GM12878 (cell line): ENCODE data around the gene ARL2. TPM values are rescaled to one million over a fixed set of nuclear protein-coding genes. Genes with fewer than 3 reads are reported as not detected.

Experiments
- ATAC-seq: fragments of 200-7000 bp; cut with Tn5 transposase; 3 replicates; pipeline ENCODE4 v1.9.1; 2020; ENCODE audit warnings: mild to moderate bottlenecking, moderate library complexity
- BruUV-seq: library from RNA; stranded (reverse); fragments of 400-500 nt; replicated peaks from 2 replicates; lab custom pipeline; 2021; lab: Mats Ljungman, UMichigan
- CTCF ChIA-PET: fragments of 300-600 bp; sonication (Branson Sonifier 250); formaldehyde crosslinking; extraction: SDS; loops from one replicate; lab custom pipeline; 2021; ENCODE audit warnings: inconsistent platforms; lab: Yijun Ruan, JAX
- POLR2A ChIA-PET: fragments of 350-600 bp; formaldehyde crosslinking; extraction: SDS; loops from one replicate; lab custom pipeline; 2021; ENCODE audit warnings: inconsistent platforms; lab: Charles Lee
- RAD21 ChIA-PET: fragments of 300-600 bp; sonication (Branson Sonifier 250); formaldehyde crosslinking; loops from one replicate; lab custom pipeline; 2023; ENCODE audit warnings: antibody characterized with exemption; ENCODE audit not compliant: unreplicated experiment; lab: Charles Lee
- SMC1A ChIA-PET: fragments of 300-600 bp; sonication (Branson Sonifier 250); formaldehyde crosslinking; loops from one replicate; lab custom pipeline; 2023; ENCODE audit not compliant: unreplicated experiment, uncharacterized antibody; lab: Charles Lee
- DNase-seq: peaks from one replicate; pipeline ENCODE4 v3.0.0-alpha.2; 2011; ENCODE audit warnings: low read depth, low spot score
- FAIRE-seq: peaks from 3 replicates; lab custom pipeline; 2011; peaks lifted over from hg19 to GRCh38; lab: Jason Lieb, UNC
- H2AFZ ChIP-seq: 2 replicates; pipeline ENCODE4 v1.6.0; 2011; ENCODE audit warnings: low read depth, low read length, control low read depth; ENCODE audit not compliant: control insufficient read depth
- H3K27ac ChIP-seq: 2 replicates; pipeline ENCODE4 v1.5.1; 2011; ENCODE audit warnings: control low read depth; ENCODE audit not compliant: control insufficient read depth, insufficient read depth
- H3K27me3 ChIP-seq, 2 experiments: replicated peaks in 1 of 2; 2 replicates each; pipeline versions ENCODE4 v1.6.0 to v1.6.1; 2011; ENCODE audit warnings: low read length in 1 of 2; ENCODE audit not compliant: control insufficient read depth in 2 of 2, insufficient read depth in 2 of 2
- H3K36me3 ChIP-seq, 2 experiments: 2 replicates each; pipeline ENCODE4 v1.5.1; 2011; ENCODE audit warnings: low read length in 1 of 2; ENCODE audit not compliant: control insufficient read depth in 2 of 2, insufficient read depth in 2 of 2
- H3K4me1 ChIP-seq: 2 replicates; pipeline ENCODE4 v1.6.1; 2011; ENCODE audit warnings: mild to moderate bottlenecking, low read length, moderate library complexity, mixed read lengths; ENCODE audit not compliant: control insufficient read depth, insufficient read depth
- H3K4me2 ChIP-seq: 2 replicates; pipeline ENCODE4 v1.6.0; 2011; ENCODE audit warnings: control low read depth; ENCODE audit not compliant: control insufficient read depth, insufficient read depth
- H3K4me3 ChIP-seq: fragments of 200-600 bp; sonication (generic); 2 replicates; pipeline ENCODE4 v1.5.1; 2016
- H3K79me2 ChIP-seq: 2 replicates; pipeline ENCODE4 v1.6.0; 2011; ENCODE audit warnings: low read length; ENCODE audit not compliant: control insufficient read depth, insufficient read depth
- H3K9ac ChIP-seq: 2 replicates; pipeline ENCODE4 v1.8.0; 2011; ENCODE audit warnings: low read length, control low read depth, mixed read lengths; ENCODE audit not compliant: control insufficient read depth, insufficient read depth
- H3K9me3 ChIP-seq: replicated peaks from 3 replicates; pipeline ENCODE4 v1.5.1; 2011; ENCODE audit warnings: mild to moderate bottlenecking, low read length; ENCODE audit not compliant: control insufficient read depth, insufficient read depth
- H4K20me1 ChIP-seq: 2 replicates; pipeline ENCODE4 v1.6.0; 2011; ENCODE audit not compliant: control insufficient read depth, insufficient read depth
- CEBPB ChIP-seq, 2 experiments: fragments of 150-350 bp in 1 of 2; IDR thresholded peaks; 2 replicates each; pipeline ENCODE4 v1.6.1; 2012 to 2014; ENCODE audit warnings: low read depth in 2 of 2, low read length in 2 of 2, borderline replicate concordance in 1 of 2, inconsistent platforms in 1 of 2
- FOXM1 ChIP-seq: IDR thresholded peaks from 2 replicates; pipeline ENCODE4 v1.6.1; 2012; ENCODE audit warnings: low read depth, mild to moderate bottlenecking, inconsistent platforms, low read length, moderate library complexity
- MEF2A ChIP-seq: IDR thresholded peaks from 2 replicates; pipeline ENCODE4 v1.6.1; 2011; ENCODE audit warnings: low read depth, mild to moderate bottlenecking, low read length, moderate library complexity; ENCODE audit not compliant: insufficient read depth
- SUZ12 ChIP-seq: fragments of 200-600 bp; sonication (generic); IDR thresholded peaks from one replicate; pipeline ENCODE4 v1.6.1; 2018; ENCODE audit warnings: antibody characterized with exemption, mild to moderate bottlenecking; ENCODE audit not compliant: unreplicated experiment
- WGBS: methylation state at CpG from one replicate; pipeline ENCODE4 v1.1.6; 2016; ENCODE audit warnings: low lambda C conversion rate; ENCODE audit not compliant: insufficient replicate concordance, insufficient coverage; ENCODE audit errors: missing lambda C conversion rate; 5-methylcytosine and 5-hydroxymethylcytosine counted together
- in situ Hi-C: fragments of 300-500 bp; cut with MboI; formaldehyde crosslinking; loops from 9 replicates; pipeline ENCODE4 v1.14.3; 2018; ENCODE audit warnings: mixed read lengths
- intact Hi-C: fragments of 100-400 bp; cut with micrococcal nuclease; formaldehyde crosslinking; loops from one replicate; pipeline ENCODE4 v1.14.2; 2022; ENCODE audit not compliant: unreplicated experiment
- polyA plus RNA-seq, 11 experiments: library from polyadenylated mRNA; depleted of rRNA in 4 of 11; unstranded in 6 of 11; stranded (reverse) in 5 of 11; fragments of >200 nt; fragmentation: Nextera tagmentation in 4 of 11; fragmentation: Illumina TruSeq in 1 of 11; extraction: Ambion mirVana in 4 of 11; extraction: Trizol in 1 of 11; gene quantifications; 1 replicate in 1 of 11; 2 replicates in 10 of 11; pipeline versions ENCODE4 v1.2.1 to v1.2.3, GENCODE V29; 2011 to 2016; ENCODE audit warnings: inconsistent platforms in 2 of 11, missing spikeins in 2 of 11, low read depth in 1 of 11
- total RNA-seq, 4 experiments: library from RNA; depleted of rRNA in 3 of 4; stranded (reverse); fragments of >200 nt in 3 of 4; fragmentation: Illumina TruSeq in 1 of 4; extraction: Trizol in 1 of 4; gene quantifications; 2 replicates each; pipeline versions ENCODE4 v1.2.1 to v1.2.3, GENCODE V29; 2013 to 2021
- TF ChIP-seq, protein P1 (sequence below): fragments of 450-650 bp; IDR thresholded peaks from 2 replicates; pipeline ENCODE4 v1.6.1; 2018; ENCODE audit warnings: mild to moderate bottlenecking, low read depth, moderate library complexity; ENCODE audit not compliant: partially characterized antibody
- TF ChIP-seq, protein P2 (sequence below): IDR thresholded peaks from 2 replicates; pipeline ENCODE4 v1.6.1; 2011; ENCODE audit warnings: borderline replicate concordance, low read depth, mild to moderate bottlenecking, moderate library complexity, mixed read lengths, low read length; ENCODE audit not compliant: insufficient read depth; ENCODE audit errors: extremely low read length
- TF ChIP-seq, protein P3 (sequence below): fragments of 450-650 bp; IDR thresholded peaks from 2 replicates; pipeline ENCODE4 v1.6.1; 2014; ENCODE audit warnings: mild to moderate bottlenecking

The ARL2 gene
- total and polyA plus RNA-seq, 10 of the 15 experiments (the other 5 are each of a cell fraction or from before 2014, with no cell fraction given) = 4.1 to 138 (median 73.4) TPM

DNA sequence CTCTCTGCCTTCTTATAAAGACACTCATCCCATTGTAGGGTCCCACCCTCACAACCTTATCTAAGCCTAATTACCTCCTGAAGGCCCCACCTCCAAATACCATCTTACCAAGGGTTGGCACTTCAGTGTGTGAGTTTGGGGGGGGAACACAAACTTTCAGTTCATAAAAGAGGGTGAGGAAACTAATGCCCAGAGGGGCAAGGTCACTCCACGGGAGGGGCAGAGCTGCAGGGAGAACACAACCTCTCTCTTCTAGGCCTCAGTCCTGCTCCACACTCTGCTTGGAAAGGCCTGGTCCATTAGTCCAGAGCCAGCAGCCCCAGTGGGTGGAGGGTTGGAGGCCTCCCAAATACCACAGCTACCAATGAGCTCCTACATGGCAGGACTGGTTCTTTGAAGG lies 14.5 kb upstream of the ARL2 start:
- H3K9me3 ChIP-seq = no peaks in the 10 kb centered on the region
- H3K4me1 ChIP-seq = peaks cover 8% of the 10 kb centered on the region
- SMC1A ChIA-PET = interaction anchor here (0.6 to 1.3 kb wide), 2 partner anchors 12 to 705 kb away, joined by 3 to 4 read pairs; no protein-coding TSS in a partner anchor
- TF ChIP-seq CEBPB (IDR thresholded peaks at IDR 0.05; ENCODE audit: borderline replicate concordance in 1 of 2, low read depth in 2 of 2, low read length in 2 of 2) (no peak), SUZ12 (no peak), FOXM1 (no peak), MEF2A (no peak)
- TF ChIP-seq, protein P1, sequence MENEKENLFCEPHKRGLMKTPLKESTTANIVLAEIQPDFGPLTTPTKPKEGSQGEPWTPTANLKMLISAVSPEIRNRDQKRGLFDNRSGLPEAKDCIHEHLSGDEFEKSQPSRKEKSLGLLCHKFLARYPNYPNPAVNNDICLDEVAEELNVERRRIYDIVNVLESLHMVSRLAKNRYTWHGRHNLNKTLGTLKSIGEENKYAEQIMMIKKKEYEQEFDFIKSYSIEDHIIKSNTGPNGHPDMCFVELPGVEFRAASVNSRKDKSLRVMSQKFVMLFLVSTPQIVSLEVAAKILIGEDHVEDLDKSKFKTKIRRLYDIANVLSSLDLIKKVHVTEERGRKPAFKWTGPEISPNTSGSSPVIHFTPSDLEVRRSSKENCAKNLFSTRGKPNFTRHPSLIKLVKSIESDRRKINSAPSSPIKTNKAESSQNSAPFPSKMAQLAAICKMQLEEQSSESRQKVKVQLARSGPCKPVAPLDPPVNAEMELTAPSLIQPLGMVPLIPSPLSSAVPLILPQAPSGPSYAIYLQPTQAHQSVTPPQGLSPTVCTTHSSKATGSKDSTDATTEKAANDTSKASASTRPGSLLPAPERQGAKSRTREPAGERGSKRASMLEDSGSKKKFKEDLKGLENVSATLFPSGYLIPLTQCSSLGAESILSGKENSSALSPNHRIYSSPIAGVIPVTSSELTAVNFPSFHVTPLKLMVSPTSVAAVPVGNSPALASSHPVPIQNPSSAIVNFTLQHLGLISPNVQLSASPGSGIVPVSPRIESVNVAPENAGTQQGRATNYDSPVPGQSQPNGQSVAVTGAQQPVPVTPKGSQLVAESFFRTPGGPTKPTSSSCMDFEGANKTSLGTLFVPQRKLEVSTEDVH = no peak
- TF ChIP-seq, protein P2, sequence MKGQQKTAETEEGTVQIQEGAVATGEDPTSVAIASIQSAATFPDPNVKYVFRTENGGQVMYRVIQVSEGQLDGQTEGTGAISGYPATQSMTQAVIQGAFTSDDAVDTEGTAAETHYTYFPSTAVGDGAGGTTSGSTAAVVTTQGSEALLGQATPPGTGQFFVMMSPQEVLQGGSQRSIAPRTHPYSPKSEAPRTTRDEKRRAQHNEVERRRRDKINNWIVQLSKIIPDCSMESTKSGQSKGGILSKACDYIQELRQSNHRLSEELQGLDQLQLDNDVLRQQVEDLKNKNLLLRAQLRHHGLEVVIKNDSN = no peak
- TF ChIP-seq, protein P3, sequence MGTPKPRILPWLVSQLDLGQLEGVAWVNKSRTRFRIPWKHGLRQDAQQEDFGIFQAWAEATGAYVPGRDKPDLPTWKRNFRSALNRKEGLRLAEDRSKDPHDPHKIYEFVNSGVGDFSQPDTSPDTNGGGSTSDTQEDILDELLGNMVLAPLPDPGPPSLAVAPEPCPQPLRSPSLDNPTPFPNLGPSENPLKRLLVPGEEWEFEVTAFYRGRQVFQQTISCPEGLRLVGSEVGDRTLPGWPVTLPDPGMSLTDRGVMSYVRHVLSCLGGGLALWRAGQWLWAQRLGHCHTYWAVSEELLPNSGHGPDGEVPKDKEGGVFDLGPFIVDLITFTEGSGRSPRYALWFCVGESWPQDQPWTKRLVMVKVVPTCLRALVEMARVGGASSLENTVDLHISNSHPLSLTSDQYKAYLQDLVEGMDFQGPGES = no peak
- H3K27me3 ChIP-seq = no peaks in the 10 kb centered on the region
- H4K20me1 ChIP-seq = no peaks in the 10 kb centered on the region
- FAIRE-seq (no peak), ATAC-seq (no peak), DNase-seq (no peak)
- no peak overlapping the region for H3K4me3 ChIP-seq
- no peak overlapping the region for H3K9ac ChIP-seq
- 17% methylated on average over 1 of the region's 1 CpG for WGBS
- BruUV-seq = no TSS peak
- H3K27ac ChIP-seq = no peak overlapping the region
- POLR2A ChIA-PET = no interaction called here
- intact Hi-C loops = no loop called here
- H2AFZ ChIP-seq = no peak overlapping the region
- H3K79me2 ChIP-seq = no peaks in the 10 kb centered on the region
- in situ Hi-C loops = no loop called here
- no peaks in the 10 kb centered on the region for H3K36me3 ChIP-seq
- H3K4me2 ChIP-seq = no peak overlapping the region
- CTCF ChIA-PET = interaction anchor here (1.0 to 3.9 kb wide), 2 partner anchors 14 to 82 kb away, joined by 3 to 20 read pairs; partner anchors contain the start of gene ARL2
- RAD21 ChIA-PET = no interaction called here
